Skeletal muscle tissue (tissue), 4 donors: ENCODE data around the gene GRM1. TPM values are rescaled to one million over a fixed set of nuclear protein-coding genes. Genes with fewer than 3 reads are reported as not detected.

Experiments
- H3K27ac ChIP-seq: one replicate; pipeline ENCODE4 v1.7.0; 2013; ENCODE audit warnings: mild to moderate bottlenecking, low read depth, low read length, inconsistent platforms
- H3K27me3 ChIP-seq, 3 donors: one replicate each; pipeline ENCODE4 v1.7.0; 2013; ENCODE audit warnings: low read length in 3 of 3; ENCODE audit not compliant: control insufficient read depth in 3 of 3, insufficient read depth in 3 of 3
- H3K36me3 ChIP-seq, 3 donors: one replicate each; pipeline ENCODE4 v1.7.0; 2013; ENCODE audit warnings: low read length in 3 of 3; ENCODE audit not compliant: control insufficient read depth in 3 of 3, insufficient read depth in 3 of 3
- H3K4me1 ChIP-seq, 3 donors: one replicate each; pipeline ENCODE4 v1.7.0; 2013; ENCODE audit warnings: low read length in 3 of 3, mild to moderate bottlenecking in 3 of 3; ENCODE audit not compliant: control insufficient read depth in 3 of 3, insufficient read depth in 3 of 3
- H3K4me3 ChIP-seq, 3 donors: one replicate each; pipeline ENCODE4 v1.7.0; 2013; ENCODE audit warnings: low read length in 3 of 3
- H3K9ac ChIP-seq, 3 donors: one replicate each; pipeline ENCODE4 v1.7.0; 2013; ENCODE audit warnings: low read length in 3 of 3, mild to moderate bottlenecking in 3 of 3, moderate library complexity in 2 of 3, low read depth in 1 of 3
- H3K9me3 ChIP-seq, 3 donors: one replicate each; pipeline ENCODE4 v1.7.0; 2013; ENCODE audit warnings: low read length in 3 of 3; ENCODE audit not compliant: control insufficient read depth in 3 of 3
- total RNA-seq: library from RNA; depleted of rRNA; stranded (reverse); fragments of >200 nt; gene quantifications from one replicate; pipeline ENCODE4 v1.2.3, GENCODE V29; 2014
- donor health status: Osteomylitis.

Gene GRM1
- total RNA-seq, 1 donor from 2014 or later = under 0.01 TPM

GRCh38 chr6:146300521-146300920, 271.7 kb downstream of the GRM1 start:
- no peaks in the 10 kb centered on the region for H3K36me3 ChIP-seq
- no peaks in the 10 kb centered on the region for H3K27me3 ChIP-seq
- H3K4me1 ChIP-seq = peaks cover 0 to 3% (median 0%) of the 10 kb centered on the region in 3 donors
- H3K9ac ChIP-seq = no peak overlapping the region
- H3K9me3 ChIP-seq = no peaks in the 10 kb centered on the region
- H3K27ac ChIP-seq = no peak overlapping the region
- H3K4me3 ChIP-seq = no peak overlapping the region

- Histone ChIP-seq H3K4me3 (no peak overlapping the region), H3K27me3 (no peaks in the 10 kb centered on the region), H3K36me3 (no peaks in the 10 kb centered on the region), H3K9ac (no peak overlapping the region), H3K27ac (no peak overlapping the region), H3K4me1 (peaks cover 0 to 3% (median 0%) of the 10 kb centered on the region in 3 donors), H3K9me3 (no peaks in the 10 kb centered on the region)
Measured at GRCh38 chr6:146301764-146302163, 272.9 kb downstream of the GRM1 start.

GRCh38 chr6:146302994-146303393, 274.1 kb downstream of the GRM1 start:
- peaks cover 0 to 3% (median 0%) of the 10 kb centered on the region in 3 donors for H3K4me1 ChIP-seq
- H3K9me3 ChIP-seq = no peaks in the 10 kb centered on the region
- no peak overlapping the region for H3K9ac ChIP-seq
- H3K36me3 ChIP-seq = no peaks in the 10 kb centered on the region
- no peaks in the 10 kb centered on the region for H3K27me3 ChIP-seq
- no peak overlapping the region for H3K4me3 ChIP-seq
- no peak overlapping the region for H3K27ac ChIP-seq

GRCh38 chr6:146304181-146304580, 275.3 kb downstream of the GRM1 start:
- Histone ChIP-seq H3K4me1 (peaks cover 0 to 3% (median 0%) of the 10 kb centered on the region in 3 donors), H3K9ac (no peak overlapping the region), H3K4me3 (no peak overlapping the region), H3K27me3 (no peaks in the 10 kb centered on the region), H3K27ac (no peak overlapping the region), H3K36me3 (no peaks in the 10 kb centered on the region), H3K9me3 (no peaks in the 10 kb centered on the region)

- H3K4me3 ChIP-seq = no peak overlapping the region
- H3K9me3 ChIP-seq = no peaks in the 10 kb centered on the region
- H3K4me1 ChIP-seq = peaks cover 0 to 3% (median 0%) of the 10 kb centered on the region in 3 donors
- no peak overlapping the region for H3K9ac ChIP-seq
- H3K36me3 ChIP-seq = no peaks in the 10 kb centered on the region
- no peak overlapping the region for H3K27ac ChIP-seq
- no peaks in the 10 kb centered on the region for H3K27me3 ChIP-seq
Measured at GRCh38 chr6:146305092-146305491, 276.2 kb downstream of the GRM1 start.

GRCh38 chr6:146305951-146306350, 277.1 kb downstream of the GRM1 start:
- no peaks in the 10 kb centered on the region for H3K9me3 ChIP-seq
- H3K27ac ChIP-seq = no peak overlapping the region
- no peaks in the 10 kb centered on the region for H3K4me1 ChIP-seq
- H3K36me3 ChIP-seq = no peaks in the 10 kb centered on the region
- H3K27me3 ChIP-seq = no peaks in the 10 kb centered on the region
- no peak overlapping the region for H3K4me3 ChIP-seq
- H3K9ac ChIP-seq = no peak overlapping the region

GRCh38 chr6:146310628-146311027, 281.8 kb downstream of the GRM1 start:
- H3K4me3 ChIP-seq = no peak overlapping the region
- H3K9ac ChIP-seq = no peak overlapping the region
- peaks cover 0 to 3% (median 0%) of the 10 kb centered on the region in 3 donors for H3K4me1 ChIP-seq
- no peaks in the 10 kb centered on the region for H3K27me3 ChIP-seq
- H3K36me3 ChIP-seq = no peaks in the 10 kb centered on the region
- no peaks in the 10 kb centered on the region for H3K9me3 ChIP-seq
- H3K27ac ChIP-seq = no peak overlapping the region

GRCh38 chr6:146311079-146311478, 282.2 kb downstream of the GRM1 start:
- H3K27ac ChIP-seq = no peak overlapping the region
- H3K4me3 ChIP-seq = no peak overlapping the region
- H3K4me1 ChIP-seq = peaks cover 0 to 3% (median 0%) of the 10 kb centered on the region in 3 donors
- H3K27me3 ChIP-seq = no peaks in the 10 kb centered on the region
- H3K36me3 ChIP-seq = no peaks in the 10 kb centered on the region
- no peaks in the 10 kb centered on the region for H3K9me3 ChIP-seq
- H3K9ac ChIP-seq = no peak overlapping the region

GRCh38 chr6:146312608-146313007, 283.7 kb downstream of the GRM1 start:
- Histone ChIP-seq H3K4me3 (no peak overlapping the region), H3K9ac (no peak overlapping the region), H3K27me3 (no peaks in the 10 kb centered on the region), H3K27ac (no peak overlapping the region), H3K9me3 (no peaks in the 10 kb centered on the region), H3K4me1 (peaks cover 0 to 3% (median 0%) of the 10 kb centered on the region in 3 donors), H3K36me3 (no peaks in the 10 kb centered on the region)

GRCh38 chr6:146315381-146316174, 286.7 kb downstream of the GRM1 start:
- no peak overlapping the region for H3K27ac ChIP-seq
- H3K9ac ChIP-seq = no peak overlapping the region
- no peaks in the 10 kb centered on the region for H3K36me3 ChIP-seq
- H3K9me3 ChIP-seq = no peaks in the 10 kb centered on the region
- H3K4me1 ChIP-seq = peaks cover 0 to 3% (median 0%) of the 10 kb centered on the region in 3 donors
- H3K27me3 ChIP-seq = no peaks in the 10 kb centered on the region
- H3K4me3 ChIP-seq = no peak overlapping the region
